Measurements from ENCODE around the gene GPR63.

The GPR63 gene

GRCh38 chr6:96812077-96812703 lies 25.1 kb downstream of the GPR63 start:
- Histone ChIP-seq H3K4me3 (ENCODE audit: low read length) (no peak overlapping the region), H3K27me3 (ENCODE audit: control insufficient read depth, insufficient read depth, low read length) (no peaks in the 10 kb centered on the region), H3K9me3 (ENCODE audit: control insufficient read depth, low read length) (no peaks in the 10 kb centered on the region), H3K9ac (ENCODE audit: low read length) (no peak overlapping the region), H3K36me3 (ENCODE audit: control insufficient read depth, insufficient read depth, low read length) (no peaks in the 10 kb centered on the region), H3K4me1 (ENCODE audit: control insufficient read depth, insufficient read depth, low read length) (no peaks in the 10 kb centered on the region)

- Histone ChIP-seq H3K4me3 (ENCODE audit: low read length) (no peak overlapping the region), H3K9me3 (ENCODE audit: control insufficient read depth, low read length) (no peaks in the 10 kb centered on the region), H3K27me3 (ENCODE audit: control insufficient read depth, insufficient read depth, low read length) (no peaks in the 10 kb centered on the region), H3K36me3 (ENCODE audit: control insufficient read depth, insufficient read depth, low read length) (no peaks in the 10 kb centered on the region), H3K4me1 (ENCODE audit: control insufficient read depth, insufficient read depth, low read length) (no peaks in the 10 kb centered on the region), H3K9ac (ENCODE audit: low read length) (no peak overlapping the region)
These were observed 25.6 kb downstream of the GPR63 start for GRCh38 chr6:96811670-96812069.

GRCh38 chr6:96811136-96811535 lies 26.1 kb downstream of the GPR63 start:
- Histone ChIP-seq H3K9me3 (ENCODE audit: control insufficient read depth, low read length) (no peaks in the 10 kb centered on the region), H3K4me1 (ENCODE audit: control insufficient read depth, insufficient read depth, low read length) (no peaks in the 10 kb centered on the region), H3K9ac (ENCODE audit: low read length) (no peak overlapping the region), H3K36me3 (ENCODE audit: control insufficient read depth, insufficient read depth, low read length) (no peaks in the 10 kb centered on the region), H3K27me3 (ENCODE audit: control insufficient read depth, insufficient read depth, low read length) (no peaks in the 10 kb centered on the region), H3K4me3 (ENCODE audit: low read length) (no peak overlapping the region)

- no peak overlapping the region for H3K9ac ChIP-seq (ENCODE audit: low read length)
- no peaks in the 10 kb centered on the region for H3K4me1 ChIP-seq (ENCODE audit: control insufficient read depth, insufficient read depth, low read length)
- H3K4me3 ChIP-seq (ENCODE audit: low read length), result no peak overlapping the region
- H3K9me3 ChIP-seq (ENCODE audit: control insufficient read depth, low read length), result no peaks in the 10 kb centered on the region
- no peaks in the 10 kb centered on the region for H3K36me3 ChIP-seq (ENCODE audit: control insufficient read depth, insufficient read depth, low read length)
- H3K27me3 ChIP-seq (ENCODE audit: control insufficient read depth, insufficient read depth, low read length), result no peaks in the 10 kb centered on the region
These were observed 28.2 kb downstream of the GPR63 start for GRCh38 chr6:96809119-96809518.

- Histone ChIP-seq H3K9me3 (ENCODE audit: control insufficient read depth, low read length) (no peaks in the 10 kb centered on the region), H3K27me3 (ENCODE audit: control insufficient read depth, insufficient read depth, low read length) (no peaks in the 10 kb centered on the region), H3K36me3 (ENCODE audit: control insufficient read depth, insufficient read depth, low read length) (no peaks in the 10 kb centered on the region), H3K9ac (ENCODE audit: low read length) (no peak overlapping the region), H3K4me1 (ENCODE audit: control insufficient read depth, insufficient read depth, low read length) (no peaks in the 10 kb centered on the region), H3K4me3 (ENCODE audit: low read length) (no peak overlapping the region)
These were observed 34.2 kb downstream of the GPR63 start for GRCh38 chr6:96803106-96803481.

GRCh38 chr6:96795481-96795880 lies 41.8 kb downstream of the GPR63 start:
- Histone ChIP-seq H3K36me3 (ENCODE audit: control insufficient read depth, insufficient read depth, low read length) (no peaks in the 10 kb centered on the region), H3K9ac (ENCODE audit: low read length) (no peak overlapping the region), H3K9me3 (ENCODE audit: control insufficient read depth, low read length) (no peaks in the 10 kb centered on the region), H3K27me3 (ENCODE audit: control insufficient read depth, insufficient read depth, low read length) (no peaks in the 10 kb centered on the region), H3K4me3 (ENCODE audit: low read length) (no peak overlapping the region), H3K4me1 (ENCODE audit: control insufficient read depth, insufficient read depth, low read length) (no peaks in the 10 kb centered on the region)

GRCh38 chr6:96794980-96795379 lies 42.3 kb downstream of the GPR63 start:
- H3K9ac ChIP-seq (ENCODE audit: low read length), result no peak overlapping the region
- H3K27me3 ChIP-seq (ENCODE audit: control insufficient read depth, insufficient read depth, low read length), result no peaks in the 10 kb centered on the region
- no peaks in the 10 kb centered on the region for H3K36me3 ChIP-seq (ENCODE audit: control insufficient read depth, insufficient read depth, low read length)
- H3K4me3 ChIP-seq (ENCODE audit: low read length), result no peak overlapping the region
- H3K9me3 ChIP-seq (ENCODE audit: control insufficient read depth, low read length), result no peaks in the 10 kb centered on the region
- no peaks in the 10 kb centered on the region for H3K4me1 ChIP-seq (ENCODE audit: control insufficient read depth, insufficient read depth, low read length)

GRCh38 chr6:96792561-96793190 lies 44.6 kb downstream of the GPR63 start:
- Histone ChIP-seq H3K4me1 (ENCODE audit: control insufficient read depth, insufficient read depth, low read length) (no peaks in the 10 kb centered on the region), H3K9me3 (ENCODE audit: control insufficient read depth, low read length) (no peaks in the 10 kb centered on the region), H3K27me3 (ENCODE audit: control insufficient read depth, insufficient read depth, low read length) (no peaks in the 10 kb centered on the region), H3K36me3 (ENCODE audit: control insufficient read depth, insufficient read depth, low read length) (no peaks in the 10 kb centered on the region), H3K9ac (ENCODE audit: low read length) (no peak overlapping the region), H3K4me3 (ENCODE audit: low read length) (no peak overlapping the region)

GRCh38 chr6:96789871-96790270 lies 47.4 kb downstream of the GPR63 start:
- H3K9ac ChIP-seq (ENCODE audit: low read length), result no peak overlapping the region
- H3K27me3 ChIP-seq (ENCODE audit: control insufficient read depth, insufficient read depth, low read length), result no peaks in the 10 kb centered on the region
- no peaks in the 10 kb centered on the region for H3K9me3 ChIP-seq (ENCODE audit: control insufficient read depth, low read length)
- no peaks in the 10 kb centered on the region for H3K36me3 ChIP-seq (ENCODE audit: control insufficient read depth, insufficient read depth, low read length)
- H3K4me3 ChIP-seq (ENCODE audit: low read length), result no peak overlapping the region
- H3K4me1 ChIP-seq (ENCODE audit: control insufficient read depth, insufficient read depth, low read length), result no peaks in the 10 kb centered on the region

GRCh38 chr6:96787846-96788580 lies 49.3 kb downstream of the GPR63 start:
- Histone ChIP-seq H3K9me3 (ENCODE audit: control insufficient read depth, low read length) (no peaks in the 10 kb centered on the region), H3K9ac (ENCODE audit: low read length) (no peak overlapping the region), H3K4me1 (ENCODE audit: control insufficient read depth, insufficient read depth, low read length) (no peaks in the 10 kb centered on the region)

GRCh38 chr6:96786336-96786735 lies 50.9 kb downstream of the GPR63 start:
- Histone ChIP-seq H3K4me3 (ENCODE audit: low read length) (no peak overlapping the region), H3K27me3 (ENCODE audit: control insufficient read depth, insufficient read depth, low read length) (no peaks in the 10 kb centered on the region), H3K4me1 (ENCODE audit: control insufficient read depth, insufficient read depth, low read length) (no peaks in the 10 kb centered on the region), H3K9ac (ENCODE audit: low read length) (no peak overlapping the region), H3K9me3 (ENCODE audit: control insufficient read depth, low read length) (no peaks in the 10 kb centered on the region), H3K36me3 (ENCODE audit: control insufficient read depth, insufficient read depth, low read length) (no peaks in the 10 kb centered on the region)

More at GRCh38 chr6:96787846-96788580, 49.3 kb downstream of the GPR63 start:
- H3K4me3 ChIP-seq (ENCODE audit: low read length), result no peak overlapping the region
- no peaks in the 10 kb centered on the region for H3K27me3 ChIP-seq (ENCODE audit: control insufficient read depth, insufficient read depth, low read length)
- no peaks in the 10 kb centered on the region for H3K36me3 ChIP-seq (ENCODE audit: control insufficient read depth, insufficient read depth, low read length)

GRCh38 chr6:96784650-96785049 lies 52.6 kb downstream of the GPR63 start:
- Histone ChIP-seq H3K4me1 (ENCODE audit: control insufficient read depth, insufficient read depth, low read length) (no peaks in the 10 kb centered on the region), H3K9me3 (ENCODE audit: control insufficient read depth, low read length) (no peaks in the 10 kb centered on the region), H3K27me3 (ENCODE audit: control insufficient read depth, insufficient read depth, low read length) (no peaks in the 10 kb centered on the region), H3K4me3 (ENCODE audit: low read length) (no peak overlapping the region), H3K9ac (ENCODE audit: low read length) (no peak overlapping the region), H3K36me3 (ENCODE audit: control insufficient read depth, insufficient read depth, low read length) (no peaks in the 10 kb centered on the region)

Measured in mucosa of stomach (tissue), 1 donor.